Fibroblast of lung (primary cell): ENCODE measurements around the gene GLIPR1L2. TPM values are rescaled to one million over a fixed set of nuclear protein-coding genes. Genes with fewer than 3 reads are reported as not detected.
"Not testable (repeated sequence)": the region's sequence is repeated elsewhere in the genome, so short reads cannot be mapped to it uniquely, and the experiment has no call there.

ENCODE experiments used
- DNase-seq, 2 donors: peaks; one replicate each; pipeline versions ENCODE4 v3.0.0 to v3.0.0-alpha.2; 2010; ENCODE audit warnings: low read depth in 2 of 2
- H2AFZ ChIP-seq: 2 replicates; pipeline ENCODE4 v1.5.1; 2012; ENCODE audit warnings: low read length, control low read depth, inconsistent platforms
- H3K27ac ChIP-seq: 2 replicates; pipeline ENCODE4 v1.5.1; 2011; ENCODE audit warnings: low read length, control low read depth; ENCODE audit not compliant: insufficient read depth
- H3K27me3 ChIP-seq: 2 replicates; pipeline ENCODE4 v1.5.1; 2011; ENCODE audit warnings: mild to moderate bottlenecking, low read length; ENCODE audit not compliant: control insufficient read depth, insufficient read depth
- H3K36me3 ChIP-seq: 2 replicates; pipeline ENCODE4 v1.5.1; 2011; ENCODE audit warnings: low read length; ENCODE audit not compliant: control insufficient read depth, insufficient read depth
- H3K4me1 ChIP-seq: 2 replicates; pipeline ENCODE4 v1.5.1; 2011; ENCODE audit warnings: low read length; ENCODE audit not compliant: control insufficient read depth, insufficient read depth; ENCODE audit errors: extremely low read depth
- H3K4me2 ChIP-seq: 2 replicates; pipeline ENCODE4 v1.5.1; 2011; ENCODE audit warnings: low read length, control low read depth; ENCODE audit not compliant: insufficient read depth; ENCODE audit errors: extremely low read depth
- H3K4me3 ChIP-seq, 4 experiments: fragments of 200-600 bp in 1 of 4; sonication (generic) in 1 of 4; replicated peaks in 1 of 4; 2 replicates each; pipeline ENCODE4 v1.5.1; 2011 to 2016; ENCODE audit warnings: low read length in 4 of 4, low read depth in 3 of 4, mild to moderate bottlenecking in 3 of 4, control low read depth in 2 of 4, inconsistent platforms in 1 of 4, mixed read lengths in 1 of 4; ENCODE audit not compliant: insufficient read depth in 1 of 4; ENCODE audit errors: control extremely low read depth in 1 of 4
- H3K79me2 ChIP-seq: 2 replicates; pipeline ENCODE4 v1.5.1; 2012; ENCODE audit warnings: mild to moderate bottlenecking, low read length, inconsistent platforms; ENCODE audit not compliant: control insufficient read depth, insufficient read depth
- H3K9ac ChIP-seq: 2 replicates; pipeline ENCODE4 v1.5.1; 2011; ENCODE audit warnings: mild to moderate bottlenecking, low read length, control low read depth; ENCODE audit not compliant: insufficient read depth
- H3K9me3 ChIP-seq: 2 replicates; pipeline ENCODE4 v1.5.1; 2012; ENCODE audit warnings: low read depth, low read length; ENCODE audit not compliant: control insufficient read depth, insufficient read depth
- H4K20me1 ChIP-seq: 2 replicates; pipeline ENCODE4 v1.5.1; 2011; ENCODE audit warnings: low read length; ENCODE audit not compliant: control insufficient read depth, insufficient read depth; ENCODE audit errors: extremely low read depth
- CTCF ChIP-seq, 2 donors: IDR thresholded peaks in 1 of 2; conservative IDR thresholded peaks in 1 of 2; 1 replicate in 1 of 2; 2 replicates in 1 of 2; pipeline ENCODE4 v1.5.1; 2011 to 2012; ENCODE audit warnings: low read length in 2 of 2, control low read depth in 1 of 2, inconsistent platforms in 1 of 2, low read depth in 1 of 2, mild to moderate bottlenecking in 1 of 2
- EZH2 ChIP-seq: IDR thresholded peaks from 2 replicates; pipeline ENCODE4 v1.5.1; 2012; ENCODE audit warnings: low read length, control low read depth, mild to moderate bottlenecking; ENCODE audit errors: missing control alignments
- polyA plus RNA-seq, 2 donors: library from polyadenylated mRNA; depleted of rRNA in 1 of 2; stranded (reverse) in 1 of 2; unstranded in 1 of 2; fragments of >200 nt; gene quantifications; 2 replicates each; pipeline ENCODE4 v1.2.1, GENCODE V29; 2011 to 2012; ENCODE audit warnings: missing spikeins in 1 of 2
- total RNA-seq: library from RNA; depleted of rRNA; stranded (reverse); fragments of >200 nt; gene quantifications from 2 replicates; pipeline ENCODE4 v1.2.1, GENCODE V29; 2014

GLIPR1L2 gene
- total and polyA plus RNA-seq, 2 donors (not counting 1 experiment from before 2014, with no cell fraction given) = 0.33 TPM

- Histone ChIP-seq H3K4me3 (no peak overlapping the region), H3K27ac (no peak overlapping the region), H4K20me1 (no peaks in the 10 kb centered on the region), H3K9ac (no peak overlapping the region), H3K79me2 (no peaks in the 10 kb centered on the region), H3K36me3 (no peaks in the 10 kb centered on the region), H3K4me2 (no peak overlapping the region), H3K27me3 (no peaks in the 10 kb centered on the region), H3K9me3 (no peaks in the 10 kb centered on the region), H2AFZ (no peak overlapping the region), H3K4me1 (peaks cover 3% of the 10 kb centered on the region)
- DNase-seq = no peak
- no peak for TF ChIP-seq EZH2
- TF ChIP-seq CTCF (conservative IDR thresholded peaks at IDR 0.05 in 1 of 2, IDR thresholded peaks at IDR 0.05 in 1 of 2; ENCODE audit: low read depth in 1 of 2, low read length in 2 of 2) = no peak
Measured at GRCh38 chr12:75438059-75438754, 47.3 kb downstream of the GLIPR1L2 start.

GRCh38 chr12:75439048-75439447 is 48.2 kb downstream of the GLIPR1L2 start:
- TF ChIP-seq EZH2 (no peak), CTCF (conservative IDR thresholded peaks at IDR 0.05 in 1 of 2, IDR thresholded peaks at IDR 0.05 in 1 of 2; ENCODE audit: low read depth in 1 of 2, low read length in 2 of 2) (no peak)
- Histone ChIP-seq H3K4me2 (no peak overlapping the region), H3K9ac (no peak overlapping the region), H3K27ac (no peak overlapping the region), H3K79me2 (no peaks in the 10 kb centered on the region), H3K9me3 (no peaks in the 10 kb centered on the region), H4K20me1 (no peaks in the 10 kb centered on the region), H3K4me1 (peaks cover 4% of the 10 kb centered on the region), H3K4me3 (no peak overlapping the region), H3K27me3 (no peaks in the 10 kb centered on the region), H3K36me3 (no peaks in the 10 kb centered on the region), H2AFZ (no peak overlapping the region)
- DNase-seq = peak in 1 of 2 donors; percentile 45

GRCh38 chr12:75439930-75440329 is 49.0 kb downstream of the GLIPR1L2 start:
- H3K9ac ChIP-seq = no peak overlapping the region
- no peak overlapping the region for H3K27ac ChIP-seq
- no peaks in the 10 kb centered on the region for H3K36me3 ChIP-seq
- no peak overlapping the region for H3K4me2 ChIP-seq
- peaks cover 10% of the 10 kb centered on the region for H3K4me1 ChIP-seq
- no peak overlapping the region for H3K4me3 ChIP-seq
- no peaks in the 10 kb centered on the region for H4K20me1 ChIP-seq
- DNase-seq = no peak
- no peak for TF ChIP-seq EZH2
- no peak for TF ChIP-seq CTCF (conservative IDR thresholded peaks at IDR 0.05 in 1 of 2, IDR thresholded peaks at IDR 0.05 in 1 of 2; ENCODE audit: low read depth in 1 of 2, low read length in 2 of 2)
- no peaks in the 10 kb centered on the region for H3K9me3 ChIP-seq
- H3K79me2 ChIP-seq = no peaks in the 10 kb centered on the region
- no peak overlapping the region for H2AFZ ChIP-seq
- H3K27me3 ChIP-seq = no peaks in the 10 kb centered on the region

- not testable (repeated sequence) for H4K20me1 ChIP-seq, H3K27ac ChIP-seq, H3K36me3 ChIP-seq, H3K9me3 ChIP-seq, H3K4me2 ChIP-seq, H3K79me2 ChIP-seq, DNase-seq, H3K27me3 ChIP-seq, H3K4me3 ChIP-seq, H3K9ac ChIP-seq, H2AFZ ChIP-seq
- H3K4me1 ChIP-seq = peaks cover 14% of the 10 kb centered on the region
Measured at GRCh38 chr12:75441687-75442449, 51.0 kb downstream of the GLIPR1L2 start.
